BJ (cell line): ENCODE measurements around the gene ITSN1. TPM values are rescaled to one million over a fixed set of nuclear protein-coding genes. Genes with fewer than 3 reads are reported as not detected.

Experiments used
- CTCF ChIA-PET: fragments of 350-600 bp; formaldehyde crosslinking; extraction: SDS; loops from one replicate; lab custom pipeline; 2021; ENCODE audit warnings: antibody characterized with exemption, inconsistent platforms; lab: Yijun Ruan, JAX
- POLR2A ChIA-PET: fragments of 300-600 bp; sonication (Branson Sonifier 250); formaldehyde crosslinking; extraction: SDS; loops from one replicate; lab custom pipeline; 2021; ENCODE audit warnings: antibody characterized with exemption; lab: Charles Lee
- DNase-seq: peaks from one replicate; pipeline ENCODE4 v3.0.0-alpha.2; 2011; ENCODE audit warnings: low read depth
- H3K27me3 ChIP-seq: 2 replicates; pipeline ENCODE4 v1.6.0; 2011; ENCODE audit warnings: low read length; ENCODE audit not compliant: control insufficient read depth, insufficient read depth
- H3K36me3 ChIP-seq: 2 replicates; pipeline ENCODE4 v1.5.1; 2011; ENCODE audit warnings: low read length; ENCODE audit not compliant: control insufficient read depth, insufficient read depth
- H3K4me3 ChIP-seq: 2 replicates; pipeline ENCODE4 v1.5.1; 2011; ENCODE audit warnings: low read depth, mild to moderate bottlenecking, control low read depth, low read length
- CTCF ChIP-seq: IDR thresholded peaks from 2 replicates; pipeline ENCODE4 v1.5.1; 2011; ENCODE audit warnings: low read depth, mild to moderate bottlenecking, control low read depth, inconsistent platforms, low read length, moderate library complexity; ENCODE audit not compliant: insufficient read depth
- polyA plus RNA-seq: library from polyadenylated mRNA; depleted of rRNA; stranded (reverse); fragments of >200 nt; gene quantifications from 2 replicates; pipeline ENCODE4 v1.2.3, GENCODE V29; 2011

Gene ITSN1
- polyA plus RNA-seq, 1 experiment = 68.4 TPM

GRCh38 chr21:33650929-33651509 lies 8.7 kb downstream of the ITSN1 start:
- no peak for DNase-seq
- no peak overlapping the region for H3K4me3 ChIP-seq
- ChIA-PET POLR2A (no interaction called here), CTCF (no interaction called here)
- no peaks in the 10 kb centered on the region; the same call in 1 of the 2 replicates for H3K36me3 ChIP-seq
- H3K27me3 ChIP-seq = no peaks in the 10 kb centered on the region
- no peak for TF ChIP-seq CTCF

- DNase-seq = no peak
- H3K27me3 ChIP-seq = no peaks in the 10 kb centered on the region
- no peak overlapping the region for H3K4me3 ChIP-seq
- CTCF ChIA-PET = interaction anchor here (0.8 kb wide), 1 partner anchor 927 kb away, joined by 3 read pairs; no protein-coding TSS in a partner anchor
- POLR2A ChIA-PET = interaction anchor here (0.5 kb wide), 1 partner anchor 108 kb away, joined by 4 read pairs; no protein-coding TSS in a partner anchor
- no peak for TF ChIP-seq CTCF
- no peaks in the 10 kb centered on the region; the same call in 1 of the 2 replicates for H3K36me3 ChIP-seq
Observed at GRCh38 chr21:33651965-33652680, 9.8 kb downstream of the ITSN1 start.

DNA sequence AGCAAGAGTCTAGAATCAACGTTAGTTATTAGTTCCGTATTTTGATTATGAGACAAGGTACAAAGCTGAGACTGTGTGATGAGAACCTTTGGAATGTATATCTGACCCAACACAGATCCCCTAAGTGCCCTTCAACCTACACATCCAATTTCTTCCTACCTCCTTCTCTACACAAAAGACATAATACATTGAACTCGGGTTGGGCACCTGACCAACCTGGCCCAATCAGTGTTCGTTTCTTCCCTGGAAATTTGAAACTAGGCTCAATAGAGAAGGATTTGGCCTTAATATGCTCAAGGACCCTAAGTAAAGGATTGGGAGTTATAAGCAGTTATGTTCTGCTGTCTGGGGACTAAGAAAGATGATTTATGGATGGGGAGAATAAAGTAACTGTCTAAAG lies 12.1 kb downstream of the ITSN1 start:
- H3K36me3 ChIP-seq = no peaks in the 10 kb centered on the region; the same call in 1 of the 2 replicates
- ChIA-PET POLR2A (no interaction called here), CTCF (interaction anchor here (0.6 to 0.9 kb wide), 2 partner anchors 9 to 32 kb away, joined by 3 read pairs; no protein-coding TSS in a partner anchor)
- H3K27me3 ChIP-seq = no peaks in the 10 kb centered on the region
- TF ChIP-seq CTCF = no peak
- DNase-seq = no peak
- H3K4me3 ChIP-seq = no peak overlapping the region

DNA sequence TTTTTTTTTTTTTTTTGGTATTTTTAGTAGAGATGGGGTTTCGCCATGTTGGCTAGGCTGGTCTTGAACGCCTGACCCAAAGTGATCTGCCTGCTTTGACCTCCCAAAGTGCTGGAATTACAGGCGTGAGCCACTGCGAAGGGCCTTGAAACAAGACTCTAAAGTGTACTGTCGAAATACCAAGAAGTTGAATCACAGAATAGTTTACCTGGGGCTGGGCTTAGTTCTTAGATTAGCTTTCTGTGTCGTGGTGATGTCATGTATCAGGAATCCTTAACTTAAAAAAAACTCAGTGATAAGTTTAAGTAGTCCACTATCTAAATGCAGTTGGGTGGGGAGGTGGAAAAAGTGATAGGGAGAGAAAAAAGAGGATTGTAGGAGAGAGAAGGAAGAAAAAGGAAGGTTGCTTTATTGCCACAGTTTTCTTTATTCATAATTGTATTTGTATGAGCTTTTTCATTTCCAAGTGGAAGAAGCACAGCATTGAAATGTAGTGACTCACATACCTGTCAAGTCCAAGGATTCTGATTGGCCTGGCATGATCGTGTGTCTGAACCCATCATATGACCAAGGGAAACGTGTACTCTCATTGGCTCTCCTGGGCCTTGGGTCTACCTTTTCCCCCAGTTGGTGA lies 13.4 kb downstream of the ITSN1 start:
- Histone ChIP-seq H3K4me3 (no peak overlapping the region), H3K27me3 (no peaks in the 10 kb centered on the region), H3K36me3 (no peaks in the 10 kb centered on the region; the same call in 1 of the 2 replicates)
- ChIA-PET POLR2A (interaction anchor here (0.6 kb wide), 1 partner anchor 26 kb away, joined by 3 read pairs; no protein-coding TSS in a partner anchor), CTCF (no interaction called here)
- no peak for DNase-seq
- TF ChIP-seq CTCF = no peak
